ENCODE results near the gene TRIM68.

Gene TRIM68, protein sequence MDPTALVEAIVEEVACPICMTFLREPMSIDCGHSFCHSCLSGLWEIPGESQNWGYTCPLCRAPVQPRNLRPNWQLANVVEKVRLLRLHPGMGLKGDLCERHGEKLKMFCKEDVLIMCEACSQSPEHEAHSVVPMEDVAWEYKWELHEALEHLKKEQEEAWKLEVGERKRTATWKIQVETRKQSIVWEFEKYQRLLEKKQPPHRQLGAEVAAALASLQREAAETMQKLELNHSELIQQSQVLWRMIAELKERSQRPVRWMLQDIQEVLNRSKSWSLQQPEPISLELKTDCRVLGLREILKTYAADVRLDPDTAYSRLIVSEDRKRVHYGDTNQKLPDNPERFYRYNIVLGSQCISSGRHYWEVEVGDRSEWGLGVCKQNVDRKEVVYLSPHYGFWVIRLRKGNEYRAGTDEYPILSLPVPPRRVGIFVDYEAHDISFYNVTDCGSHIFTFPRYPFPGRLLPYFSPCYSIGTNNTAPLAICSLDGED

DNA sequence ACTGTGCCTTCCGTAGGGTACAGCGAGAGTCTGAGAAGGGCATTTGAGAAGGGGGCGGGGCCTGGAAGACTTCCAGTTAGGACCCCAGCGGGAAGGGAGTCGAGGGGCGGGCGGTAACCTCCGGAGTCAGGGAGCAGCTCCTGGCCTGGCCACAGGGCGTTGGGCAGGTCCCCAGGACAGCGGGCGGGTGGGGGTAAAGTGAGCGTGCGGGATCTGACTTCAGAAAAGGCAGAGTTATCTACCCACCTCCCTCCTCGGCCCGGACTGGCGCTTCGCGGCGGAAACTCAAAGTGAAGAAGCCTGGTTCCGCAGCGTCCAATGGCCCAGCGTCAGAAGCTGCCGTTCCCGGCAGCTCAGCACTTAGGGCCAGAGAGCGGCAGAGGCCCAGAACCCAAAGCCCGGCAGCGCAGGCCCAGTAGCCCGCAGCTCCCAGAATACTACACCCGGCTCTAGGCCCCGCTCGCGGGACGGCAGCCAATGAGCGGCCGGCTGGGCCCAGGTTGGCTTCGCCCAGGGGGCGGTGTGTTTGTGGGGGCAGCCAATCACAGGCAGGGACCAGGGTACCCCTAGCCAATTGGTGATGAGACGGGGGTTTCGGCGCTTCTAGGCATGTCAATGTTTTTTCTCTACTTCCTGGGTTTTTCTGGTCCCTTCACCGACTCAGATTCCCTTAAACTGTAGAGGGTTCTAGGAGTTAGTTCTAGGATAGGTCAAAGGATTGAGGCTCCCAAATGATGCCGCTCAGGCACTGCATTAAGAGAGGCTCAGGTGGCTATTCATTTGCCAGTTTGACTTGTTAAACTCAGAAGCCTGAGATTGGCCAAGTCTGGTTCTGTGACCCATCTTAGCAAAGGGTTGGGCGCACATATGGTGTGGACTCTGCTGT, at the start of gene TRIM68:
Gene TRIM68, minus strand, starts transcription at position 451 of the 886 bp plus-strand sequence. CDS start 2,727 bp downstream, outside the sequence.
- DNase-seq (ENCODE audit: low spot score): peak; percentile 91

- DNase-seq (ENCODE audit: low spot score): no peak
These were observed 46.8 kb upstream of the TRIM68 start for GRCh38 chr11:4654635-4655369.

GRCh38 chr11:4647766-4648165, 39.7 kb upstream of the TRIM68 start:
- no peak for DNase-seq (ENCODE audit: low spot score)

DNA sequence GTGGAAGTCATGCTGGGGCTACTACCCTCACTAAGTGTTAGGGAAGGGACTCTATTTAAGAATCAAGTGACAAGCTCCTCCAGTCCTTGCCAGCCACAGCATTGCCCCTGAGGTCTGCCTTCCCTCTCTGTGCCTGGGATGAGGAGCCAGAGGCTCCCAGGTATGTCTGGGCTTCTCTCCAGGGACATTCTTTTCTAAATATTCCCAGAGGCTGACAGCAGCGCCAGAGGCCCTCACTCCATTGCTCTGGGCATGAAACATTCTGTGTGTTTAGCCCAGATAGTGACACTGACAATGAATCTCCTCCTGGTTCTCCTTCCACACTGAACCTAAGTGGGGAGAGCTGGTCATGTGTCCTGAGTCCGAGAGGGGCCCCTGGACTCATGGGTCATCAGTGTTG, 37.9 kb upstream of the TRIM68 start:
- no peak for DNase-seq (ENCODE audit: low spot score)

- no peak for DNase-seq (ENCODE audit: low spot score)
These were observed 36.2 kb upstream of the TRIM68 start for GRCh38 chr11:4644233-4644632.

DNA sequence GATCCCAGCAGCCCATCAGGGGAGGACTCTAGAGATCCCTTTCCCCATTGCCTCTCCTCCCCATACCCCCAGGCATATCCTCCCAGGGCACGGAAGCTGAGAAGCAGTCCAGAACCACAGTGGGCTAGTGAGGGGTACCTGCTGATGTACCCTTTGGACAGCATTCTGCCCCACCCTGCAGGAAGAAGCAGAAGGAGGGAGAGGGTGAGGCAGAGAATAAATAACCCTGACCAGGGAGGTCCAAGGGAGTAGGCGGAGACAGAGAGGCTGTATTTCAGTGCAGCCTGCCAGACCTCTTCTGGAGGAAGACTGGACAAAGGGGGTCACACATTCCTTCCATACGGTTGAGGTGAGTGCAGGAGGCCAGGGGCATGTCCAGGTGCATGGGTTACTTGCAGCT, 35.7 kb upstream of the TRIM68 start, which contains the start of gene OR51E1:
Gene OR51E1, plus strand, starts transcription at position 301 of the 400 bp plus-strand sequence. CDS start 8,545 bp downstream, outside the sequence.
- DNase-seq (ENCODE audit: low spot score): no peak

GRCh38 chr11:4643076-4643475, 35.0 kb upstream of the TRIM68 start:
- DNase-seq (ENCODE audit: low spot score): no peak

DNA sequence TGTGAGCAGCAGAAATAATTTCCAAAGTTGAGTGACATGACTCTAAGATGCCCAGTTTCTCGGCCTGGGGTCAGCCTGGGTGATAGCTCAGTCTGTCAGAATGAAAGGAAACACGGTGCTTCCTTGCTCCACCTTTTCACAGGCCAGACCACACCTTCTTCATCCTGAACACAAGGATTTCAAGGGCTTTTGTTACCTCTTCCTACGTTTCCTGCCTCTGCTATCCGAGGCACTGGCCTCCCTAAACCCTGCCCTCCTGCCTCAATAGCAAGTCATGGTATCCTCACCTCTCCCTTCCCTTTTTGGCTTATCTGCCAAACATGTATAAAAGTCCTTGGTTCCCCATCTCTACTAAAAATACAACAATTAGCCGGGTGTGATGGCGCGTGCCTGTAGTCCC, 34.0 kb upstream of the TRIM68 start:
- DNase-seq (ENCODE audit: low spot score): no peak

DNA sequence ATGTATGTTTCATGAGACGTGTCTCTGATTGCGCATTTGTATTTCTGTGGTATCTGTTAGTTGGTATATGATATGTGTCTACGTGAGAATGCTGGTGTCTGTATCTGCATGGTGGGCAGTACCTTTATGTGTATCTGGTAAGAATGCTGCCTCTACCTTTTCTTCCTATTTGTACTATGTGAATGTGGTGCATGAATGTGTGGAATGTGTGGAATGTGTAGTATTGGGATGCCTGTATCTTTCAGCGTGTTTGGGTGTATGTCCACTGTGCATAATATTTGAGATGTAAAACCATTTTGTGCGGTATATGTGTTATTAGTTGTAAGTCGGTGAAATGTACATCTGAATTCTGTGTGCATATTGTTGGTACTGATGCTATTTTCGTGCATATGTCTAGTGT, 33.5 kb upstream of the TRIM68 start:
- DNase-seq (ENCODE audit: low spot score): no peak

- DNase-seq (ENCODE audit: low spot score): no peak
These were observed 31.9 kb upstream of the TRIM68 start for GRCh38 chr11:4639931-4640330.

DNA sequence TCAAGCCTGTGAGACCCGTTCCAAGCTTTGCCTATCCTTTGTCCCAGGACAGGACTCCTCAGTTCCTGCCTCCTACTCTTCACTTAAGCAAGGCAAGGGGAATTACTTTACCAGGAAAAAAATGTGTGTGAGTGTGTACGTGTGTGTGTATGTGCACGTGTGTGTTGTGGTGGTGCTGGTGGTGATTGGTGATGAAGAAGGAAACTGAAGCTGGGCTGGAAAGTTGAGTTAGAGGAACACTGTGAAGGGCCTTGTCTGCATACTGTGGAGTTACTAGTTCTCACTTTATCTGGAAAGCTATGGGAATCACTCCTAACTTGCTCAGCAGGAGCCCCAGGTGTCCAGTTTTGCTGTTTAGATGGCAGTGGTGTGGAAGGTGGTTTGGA, 29.6 kb upstream of the TRIM68 start:
- DNase-seq (ENCODE audit: low spot score): no peak

- DNase-seq (ENCODE audit: low spot score): peak; percentile 77
These were observed 29.1 kb upstream of the TRIM68 start, which contains the start of gene OR51D1 for GRCh38 chr11:4636962-4637661. Gene OR51D1 (plus strand): TSS chr11:4637477. CDS start chr11:4639791, 2,314 bp downstream.

- no peak for DNase-seq (ENCODE audit: low spot score)
These were observed 28.1 kb upstream of the TRIM68 start for GRCh38 chr11:4636136-4636535.

- DNase-seq (ENCODE audit: low spot score): peak; percentile 42
These were observed 18.4 kb upstream of the TRIM68 start for GRCh38 chr11:4626207-4627099.

DNA sequence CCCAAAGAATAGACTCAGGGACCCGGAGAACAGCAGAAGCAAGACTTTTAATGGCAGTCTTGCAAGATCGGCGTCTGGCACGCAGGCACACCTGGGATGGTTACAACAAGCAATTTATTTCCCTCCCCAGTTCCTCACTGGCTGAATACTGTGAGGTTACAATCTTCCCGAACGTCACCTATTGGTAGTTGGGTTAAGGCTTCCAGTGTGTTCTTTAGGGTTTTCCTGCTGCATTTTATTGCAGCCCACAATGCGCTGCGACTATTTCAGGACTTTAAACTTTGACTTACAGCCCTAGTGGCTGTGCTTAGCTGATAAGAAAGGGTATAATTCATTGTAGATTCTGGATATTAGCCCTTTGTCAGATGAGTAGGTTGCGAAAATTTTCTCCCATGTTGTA, 11.5 kb upstream of the TRIM68 start:
- no peak for DNase-seq (ENCODE audit: low spot score)

DNA sequence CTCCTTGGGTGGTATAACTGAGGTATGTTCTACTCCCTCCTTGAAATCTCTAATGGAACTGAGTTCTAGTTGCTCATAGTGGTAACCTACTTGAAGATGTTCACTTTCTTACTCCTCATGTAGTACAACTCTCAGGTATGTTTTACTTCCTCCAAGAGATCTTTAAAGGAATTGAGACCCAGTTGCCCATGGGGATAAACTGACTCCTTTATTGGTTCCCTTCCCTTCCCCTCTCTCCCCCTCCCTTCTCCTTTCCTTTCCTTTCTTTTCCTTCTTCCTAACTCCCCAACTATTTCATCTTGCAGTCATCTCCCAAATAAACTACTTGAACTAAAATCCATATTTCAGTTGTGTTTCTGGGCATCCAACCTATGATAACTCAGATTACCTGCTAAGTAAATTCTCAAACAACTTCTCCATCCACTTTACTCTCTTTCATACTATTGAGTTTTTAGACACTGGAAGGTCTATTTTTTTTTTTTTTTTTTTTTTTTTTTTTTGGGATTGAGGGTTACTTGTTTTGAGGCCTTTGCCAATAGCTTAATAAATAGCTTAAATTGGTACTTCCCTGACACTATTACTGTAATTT, 7.9 kb upstream of the TRIM68 start:
- DNase-seq (ENCODE audit: low spot score): no peak

DNA sequence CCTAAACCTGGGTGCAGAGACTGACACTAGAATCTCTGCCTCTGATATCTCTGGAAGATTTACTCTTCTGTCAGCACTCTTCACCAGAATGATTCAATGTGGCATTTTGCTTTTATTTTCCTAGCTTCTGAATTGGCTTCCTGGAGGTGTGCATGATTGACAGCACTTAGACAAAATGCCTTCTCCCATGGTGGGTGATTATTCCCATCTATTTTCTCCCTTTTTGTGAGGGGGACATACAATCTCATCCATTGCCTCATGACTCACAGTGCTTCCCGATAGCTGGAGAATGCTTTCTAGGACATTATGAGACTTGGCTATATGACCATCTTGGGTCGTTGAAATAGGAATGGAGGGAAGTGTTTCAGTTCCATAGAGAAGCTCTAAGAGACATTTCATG, 4.0 kb upstream of the TRIM68 start:
- no peak for DNase-seq (ENCODE audit: low spot score)

DNA sequence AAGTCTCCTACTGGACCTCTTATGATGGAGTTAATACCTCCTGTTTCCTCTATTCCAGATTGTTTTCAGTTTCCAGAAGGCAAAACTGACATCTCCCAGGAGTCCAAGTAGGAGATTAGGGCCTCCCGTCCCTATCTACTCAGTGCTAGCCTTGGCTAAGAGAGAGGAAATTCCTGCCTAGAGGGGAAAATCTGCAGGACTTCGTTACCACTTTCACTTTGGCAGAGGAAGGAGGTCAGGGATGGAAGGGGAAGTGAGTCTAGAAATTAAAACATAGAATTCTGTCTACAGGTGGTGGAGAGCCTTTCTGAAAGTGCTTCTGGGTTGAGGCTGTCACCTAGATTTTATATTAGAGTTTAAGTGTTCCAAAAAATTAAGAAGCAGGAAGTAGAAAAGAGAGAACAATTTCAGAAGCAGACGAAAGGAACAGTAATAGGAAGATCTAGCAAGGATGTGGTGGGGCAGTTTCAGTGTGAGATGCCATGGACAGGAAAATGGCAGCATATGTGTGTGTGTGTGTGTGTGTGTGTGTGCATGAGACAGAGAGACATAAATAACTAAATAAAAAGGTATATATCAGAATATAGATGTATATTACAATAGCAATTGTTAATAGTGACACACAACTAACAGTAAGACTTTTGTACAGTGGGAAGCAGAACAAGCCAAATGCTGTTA, 2.4 kb upstream of the TRIM68 start:
- no peak for DNase-seq (ENCODE audit: low spot score)

DNA sequence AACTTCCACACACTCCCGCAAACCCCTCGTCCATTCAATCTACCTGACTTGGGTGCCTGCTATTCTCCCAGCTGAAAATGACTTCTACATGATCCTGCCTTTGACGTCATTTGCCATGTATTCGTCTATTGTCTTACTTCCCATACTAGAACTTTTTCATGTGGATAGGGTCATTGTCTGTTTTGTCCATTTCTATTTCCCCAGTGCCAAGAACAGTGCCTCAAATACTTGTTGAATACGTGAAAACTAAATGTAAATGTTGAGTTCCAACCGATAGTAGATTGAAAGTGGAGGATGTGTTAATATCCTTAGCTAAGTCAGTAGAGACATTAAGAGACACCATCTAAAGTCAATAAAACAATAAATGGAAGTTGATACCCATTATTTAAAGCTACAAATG, 935 bp downstream of the TRIM68 start:
- DNase-seq (ENCODE audit: low spot score): no peak
